Right lobe of liver (tissue), 6 donors: ENCODE measurements around the gene CIITA. TPM values are rescaled to one million over a fixed set of nuclear protein-coding genes. Genes with fewer than 3 reads are reported as not detected.

Experiments used
- ATAC-seq, 4 donors: fragments of 200-7000 bp; cut with Tn5 transposase; one replicate each; pipeline ENCODE4 v1.9.1; 2020; ENCODE audit warnings: mild to moderate bottlenecking in 4 of 4, moderate library complexity in 4 of 4
- DNase-seq, 3 donors: peaks; one replicate each; pipeline ENCODE4 v3.0.0-alpha.2; 2020
- H3K27ac ChIP-seq, 3 donors: fragments of 200-600 bp; one replicate each; pipeline ENCODE4 v1.8.0; 2022
- H3K27me3 ChIP-seq, 2 donors: fragments of 200-600 bp; one replicate each; pipeline ENCODE4 v1.8.0; 2022
- H3K36me3 ChIP-seq, 4 donors: fragments of 200-600 bp; sonication (generic) in 1 of 4; one replicate each; pipeline versions ENCODE4 v1.5.1 to v1.8.0; 2017 to 2022; ENCODE audit warnings: control low read depth in 1 of 4
- H3K4me1 ChIP-seq, 4 donors: fragments of 200-600 bp; sonication (generic) in 1 of 4; one replicate each; pipeline versions ENCODE4 v1.5.1 to v1.8.0; 2017 to 2022; ENCODE audit warnings: control low read depth in 1 of 4
- H3K4me3 ChIP-seq, 3 donors: fragments of 200-600 bp; one replicate each; pipeline ENCODE4 v1.8.0; 2022
- H3K9me3 ChIP-seq, 4 donors: fragments of 200-600 bp; sonication (generic) in 1 of 4; one replicate each; pipeline versions ENCODE4 v1.5.1 to v1.8.0; 2017 to 2022; ENCODE audit warnings: control low read depth in 1 of 4
- POLR2A ChIP-seq: fragments of 450-650 bp; IDR thresholded peaks from one replicate; pipeline ENCODE4 v1.6.1; 2017; ENCODE audit warnings: antibody characterized with exemption, mild to moderate bottlenecking
- WGBS: methylation state at CpG from one replicate; pipeline ENCODE4 v1.1.6; 2018; ENCODE audit warnings: low coverage, low lambda C conversion rate; ENCODE audit not compliant: insufficient coverage; ENCODE audit errors: missing lambda C conversion rate; 5-methylcytosine and 5-hydroxymethylcytosine counted together
- intact Hi-C, 2 donors: fragments of 100-400 bp; cut with DNase I; formaldehyde crosslinking; loops; one replicate each; pipeline versions ENCODE4 v1.11.2 to v1.14.1; 2022
- total RNA-seq, 6 experiments: library from RNA; depleted of rRNA in 2 of 6; stranded (reverse); fragments of >200 nt in 2 of 6; fragmentation: NEBNext Ultra II Directional in 3 of 6; extraction: Animal tissue kit (Norgen Biotek cat#: 25700) in 3 of 6; gene quantifications; one replicate each; pipeline versions ENCODE4 v1.1.0 to v1.2.4, GENCODE V29; 2016 to 2023
- TF ChIP-seq, protein P1 (sequence below), 4 donors: fragments of 200-600 bp in 3 of 4; fragments of 450-650 bp in 1 of 4; IDR thresholded peaks; one replicate each; pipeline versions ENCODE4 v1.5.1 to v1.8.0; 2016 to 2022; ENCODE audit warnings: antibody characterized with exemption in 4 of 4, mild to moderate bottlenecking in 2 of 4
- donor health status: DM: no; HTN: yes; CAD: no.
- donor health status: DM: no; HTN: no; CAD: no.
- donor health status: DM: no; HTN: no; CAD: no.
- donor health status: DM: no; HTN: yes; CAD: no.
- donor health status: DM: no; HTN: yes; CAD: no.

Gene CIITA
- total RNA-seq, 6 experiments from 2014 or later, result 0.95 to 6.4 (median 3.3) TPM

DNA sequence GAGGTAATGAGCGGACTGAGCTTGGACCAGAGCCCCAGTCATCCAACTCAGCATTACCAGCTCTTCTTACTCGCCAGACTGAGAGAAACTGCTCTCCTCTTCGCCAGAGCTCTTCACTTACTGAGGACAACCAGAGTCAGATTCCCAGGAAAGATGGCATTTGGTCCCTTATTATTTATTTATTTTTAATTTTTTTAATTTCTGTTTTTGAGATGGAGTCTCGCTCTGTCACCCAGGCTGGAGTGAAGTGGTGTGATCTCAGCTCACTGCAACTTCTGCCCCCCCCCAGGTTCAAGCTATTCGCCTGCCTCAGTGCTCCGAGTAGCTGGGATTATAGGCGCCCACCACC, 42.0 kb downstream of the CIITA start:
- ATAC-seq, result no peak
- intact Hi-C loops, result loop anchor here in 1 of 2 donors (10.0 kb wide), 1 partner anchor 154 kb away; no protein-coding TSS in a partner anchor
- Histone ChIP-seq H3K36me3 (no peaks in the 10 kb centered on the region), H3K27me3 (no peaks in the 10 kb centered on the region), H3K9me3 (no peaks in the 10 kb centered on the region), H3K4me3 (no peak overlapping the region), H3K4me1 (peaks cover 0 to 41% (median 19%) of the 10 kb centered on the region in 4 donors), H3K27ac (no peak overlapping the region)
- 49% methylated on average over 6 of the region's 7 CpGs for WGBS
- TF ChIP-seq, protein P1, sequence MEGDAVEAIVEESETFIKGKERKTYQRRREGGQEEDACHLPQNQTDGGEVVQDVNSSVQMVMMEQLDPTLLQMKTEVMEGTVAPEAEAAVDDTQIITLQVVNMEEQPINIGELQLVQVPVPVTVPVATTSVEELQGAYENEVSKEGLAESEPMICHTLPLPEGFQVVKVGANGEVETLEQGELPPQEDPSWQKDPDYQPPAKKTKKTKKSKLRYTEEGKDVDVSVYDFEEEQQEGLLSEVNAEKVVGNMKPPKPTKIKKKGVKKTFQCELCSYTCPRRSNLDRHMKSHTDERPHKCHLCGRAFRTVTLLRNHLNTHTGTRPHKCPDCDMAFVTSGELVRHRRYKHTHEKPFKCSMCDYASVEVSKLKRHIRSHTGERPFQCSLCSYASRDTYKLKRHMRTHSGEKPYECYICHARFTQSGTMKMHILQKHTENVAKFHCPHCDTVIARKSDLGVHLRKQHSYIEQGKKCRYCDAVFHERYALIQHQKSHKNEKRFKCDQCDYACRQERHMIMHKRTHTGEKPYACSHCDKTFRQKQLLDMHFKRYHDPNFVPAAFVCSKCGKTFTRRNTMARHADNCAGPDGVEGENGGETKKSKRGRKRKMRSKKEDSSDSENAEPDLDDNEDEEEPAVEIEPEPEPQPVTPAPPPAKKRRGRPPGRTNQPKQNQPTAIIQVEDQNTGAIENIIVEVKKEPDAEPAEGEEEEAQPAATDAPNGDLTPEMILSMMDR (IDR thresholded peaks at IDR 0.05), result no peak
- no peak for TF ChIP-seq POLR2A
- no peak for DNase-seq

DNA sequence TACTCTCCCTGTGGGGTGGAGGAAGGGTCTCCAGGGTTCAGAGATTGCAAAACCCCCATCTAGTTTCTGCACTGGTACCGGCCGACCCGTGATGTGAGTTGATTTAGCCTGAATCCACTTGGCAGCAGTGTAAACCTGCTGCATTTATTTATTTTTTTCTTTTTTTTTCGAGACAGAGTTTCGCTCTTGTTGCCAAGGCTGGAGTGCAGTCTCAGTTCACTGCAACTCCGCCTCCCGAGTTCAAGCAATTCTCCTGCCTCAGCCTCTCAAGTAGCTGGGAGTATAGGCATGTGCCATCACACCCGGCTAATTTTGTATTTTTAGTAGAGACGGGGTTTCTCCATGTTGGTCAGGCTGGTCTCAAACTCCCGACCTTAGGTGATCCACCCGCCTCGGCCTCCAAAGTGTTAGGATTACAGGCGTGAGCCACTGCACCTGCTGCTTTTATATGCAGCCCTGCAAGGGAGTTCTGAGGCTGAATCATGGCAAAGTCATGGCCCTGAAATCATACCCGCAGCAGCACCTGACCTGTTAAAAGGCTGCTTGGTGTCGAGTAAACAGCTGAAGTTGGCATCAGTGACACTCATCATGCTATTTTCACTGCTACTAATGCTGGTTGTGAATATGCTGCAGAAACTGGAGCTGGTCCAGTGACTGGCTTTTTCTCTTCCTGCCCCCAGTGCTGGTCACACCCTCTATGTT, 43.9 kb downstream of the CIITA start:
- ATAC-seq, result peak in 2 of 4 donors; percentile 13 to 17
- Histone ChIP-seq H3K36me3 (peaks cover 0 to 8% (median 0%) of the 10 kb centered on the region in 4 donors), H3K4me3 (no peak overlapping the region), H3K4me1 (peaks cover 0 to 55% (median 26%) of the 10 kb centered on the region in 4 donors), H3K27me3 (no peaks in the 10 kb centered on the region), H3K27ac (peak overlapping the region; percentile 49 to 79 (median 61)), H3K9me3 (no peaks in the 10 kb centered on the region)
- no peak for TF ChIP-seq POLR2A
- intact Hi-C loops, result loop anchor here in 1 of 2 donors (5.0 kb wide), 1 partner anchor 184 kb away; no protein-coding TSS in a partner anchor
- 28% methylated on average over 15 of the region's 15 CpGs for WGBS
- no peak for DNase-seq

DNA sequence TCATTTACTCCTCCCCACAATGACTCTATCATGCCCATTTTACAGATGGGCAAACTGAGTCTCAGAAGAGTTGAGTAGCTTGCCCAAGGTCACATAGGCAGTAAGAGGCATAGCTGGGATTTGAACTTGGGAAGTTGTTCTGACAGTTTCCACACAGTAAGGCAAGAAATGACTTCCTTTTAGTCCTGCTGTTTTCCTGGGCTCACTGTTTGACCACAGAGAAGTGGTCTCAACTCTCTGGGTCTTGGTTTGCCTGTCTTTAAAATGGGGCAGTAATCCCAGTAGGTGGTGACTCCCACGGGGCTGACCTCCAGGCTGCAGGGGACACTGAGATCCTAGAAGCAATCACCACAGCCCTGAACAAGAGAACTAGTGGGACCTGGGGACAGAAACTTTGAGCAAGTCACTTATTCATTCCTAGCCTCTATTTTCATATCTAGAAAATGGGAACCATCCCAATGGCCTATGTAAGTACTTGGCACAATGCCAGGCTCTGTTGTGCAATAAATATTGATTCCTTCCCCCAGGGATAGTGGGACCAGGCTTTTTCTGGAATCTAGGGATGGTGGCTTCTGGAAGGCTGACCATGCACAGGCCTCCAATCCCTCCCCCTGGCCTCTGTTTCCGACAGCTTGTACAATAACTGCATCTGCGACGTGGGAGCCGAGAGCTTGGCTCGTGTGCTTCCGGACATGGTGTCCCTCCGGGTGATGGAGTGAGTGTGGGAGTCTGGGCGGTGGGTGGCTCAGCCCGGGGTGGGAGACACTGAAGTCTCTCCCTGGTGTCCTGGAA, 44.7 kb downstream of the CIITA start:
- intact Hi-C loops, result loop anchor here in 1 of 2 donors (5.0 kb wide), 1 partner anchor 184 kb away; no protein-coding TSS in a partner anchor
- H3K27ac ChIP-seq, result peak overlapping the region; percentile 49 to 79 (median 61)
- WGBS, result 28% methylated on average over 2 of the region's 10 CpGs
- TF ChIP-seq, protein P1 (IDR thresholded peaks at IDR 0.05), result no peak
- no peak for TF ChIP-seq POLR2A
- H3K36me3 ChIP-seq, result peaks cover 0 to 9% (median 0%) of the 10 kb centered on the region in 4 donors
- H3K4me3 ChIP-seq, result peak overlapping the region in 2 of 3 donors; percentile 7 to 18
- ATAC-seq, result peak in 3 of 4 donors; percentile 2 to 15 (median 3)
- DNase-seq, result no peak
- peaks cover 0 to 64% (median 28%) of the 10 kb centered on the region in 4 donors for H3K4me1 ChIP-seq
- H3K9me3 ChIP-seq, result no peaks in the 10 kb centered on the region
- no peaks in the 10 kb centered on the region for H3K27me3 ChIP-seq

DNA sequence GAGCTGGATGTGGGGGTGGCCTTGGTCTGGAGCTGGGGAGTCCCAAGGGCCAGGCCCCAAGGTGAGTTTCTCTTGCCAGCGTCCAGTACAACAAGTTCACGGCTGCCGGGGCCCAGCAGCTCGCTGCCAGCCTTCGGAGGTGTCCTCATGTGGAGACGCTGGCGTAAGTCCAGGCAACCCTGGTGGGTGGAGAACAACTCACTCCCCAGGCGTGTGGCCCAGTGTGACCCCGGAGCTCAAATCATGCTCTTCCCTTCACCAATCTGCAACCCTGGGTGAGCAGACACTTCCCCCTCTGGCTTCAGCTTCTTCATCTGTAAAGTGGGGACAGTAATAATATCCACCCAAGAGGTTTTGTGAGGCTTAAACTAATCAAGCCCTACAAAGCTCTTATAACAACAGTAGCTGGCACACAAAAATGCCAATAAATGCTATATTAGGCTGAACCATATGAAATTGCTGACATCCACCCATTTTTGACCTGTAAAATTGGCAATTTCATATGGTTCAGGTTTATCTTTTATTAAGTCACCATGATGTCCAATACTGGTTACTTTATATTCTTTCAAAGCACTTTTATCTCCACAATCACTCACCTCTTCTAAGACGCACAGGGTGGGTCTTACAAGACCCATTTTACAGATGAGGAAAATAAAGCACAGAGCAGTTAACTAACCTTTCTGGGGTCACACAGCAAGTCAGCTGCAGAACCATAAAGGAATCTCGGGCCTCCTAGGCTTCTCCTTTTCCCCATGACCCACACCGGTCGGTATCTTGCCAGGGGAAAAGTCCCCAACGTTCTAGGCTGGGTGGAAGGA, 45.5 kb downstream of the CIITA start:
- ATAC-seq, result peak; percentile 35 to 60 (median 56)
- Histone ChIP-seq H3K4me1 (peaks cover 0 to 72% (median 32%) of the 10 kb centered on the region in 4 donors), H3K4me3 (peak overlapping the region in 2 of 3 donors; percentile 7 to 18), H3K27me3 (no peaks in the 10 kb centered on the region), H3K36me3 (peaks cover 0 to 11% (median 0%) of the 10 kb centered on the region in 4 donors), H3K27ac (peak overlapping the region; percentile 49 to 79 (median 61)), H3K9me3 (no peaks in the 10 kb centered on the region)
- DNase-seq, result peak; percentile 90 to 95 (median 94)
- intact Hi-C loops, result loop anchor here in 1 of 2 donors (5.0 kb wide), 1 partner anchor 185 kb away; no protein-coding TSS in a partner anchor
- no peak for TF ChIP-seq POLR2A
- TF ChIP-seq, protein P1 (IDR thresholded peaks at IDR 0.05), result no peak
- 38% methylated on average over 6 of the region's 14 CpGs for WGBS
